Smooth muscle cell (in vitro differentiated cells): Measurements from ENCODE around the gene PROB1. TPM values are rescaled to one million over a fixed set of nuclear protein-coding genes. Genes with fewer than 3 reads are reported as not detected.

Source experiments
- DNase-seq: peaks from one replicate; lab custom pipeline; 2025; ENCODE audit not compliant: unreplicated experiment; lab: John Stamatoyannopoulos, UW
- H2AFZ ChIP-seq: fragments of 200-600 bp; sonication (generic); 2 replicates; pipeline ENCODE4 v1.6.0; 2016; ENCODE audit warnings: antibody characterized with exemption, low read depth, mild to moderate bottlenecking
- H3F3A ChIP-seq: fragments of 200-600 bp; sonication (generic); 2 replicates; pipeline ENCODE4 v1.6.0; 2017; ENCODE audit warnings: antibody characterized with exemption, low read depth
- H3K27ac ChIP-seq: fragments of 200-600 bp; sonication (generic); 2 replicates; pipeline ENCODE4 v1.5.1; 2016; ENCODE audit warnings: low read depth, mild to moderate bottlenecking
- H3K27me3 ChIP-seq: fragments of 200-600 bp; sonication (generic); 2 replicates; pipeline ENCODE4 v1.6.1; 2016; ENCODE audit warnings: low read depth, mild to moderate bottlenecking
- H3K36me3 ChIP-seq: fragments of 200-600 bp; sonication (generic); 2 replicates; pipeline ENCODE4 v1.5.1; 2016; ENCODE audit warnings: low read depth
- H3K4me1 ChIP-seq: fragments of 200-600 bp; sonication (generic); 2 replicates; pipeline ENCODE4 v1.5.1; 2016; ENCODE audit warnings: low read depth
- H3K4me2 ChIP-seq: fragments of 200-600 bp; sonication (generic); 2 replicates; pipeline ENCODE4 v1.6.0; 2016; ENCODE audit warnings: mild to moderate bottlenecking
- H3K4me3 ChIP-seq: fragments of 200-600 bp; sonication (generic); 2 replicates; pipeline ENCODE4 v1.5.1; 2016; ENCODE audit warnings: mild to moderate bottlenecking
- H3K79me2 ChIP-seq: fragments of 200-600 bp; sonication (generic); 2 replicates; pipeline ENCODE4 v1.6.0; 2016; ENCODE audit warnings: low read depth, mild to moderate bottlenecking
- H3K9ac ChIP-seq: fragments of 200-600 bp; sonication (generic); 2 replicates; pipeline ENCODE4 v1.6.0; 2016; ENCODE audit warnings: low read depth
- H3K9me3 ChIP-seq: fragments of 200-600 bp; sonication (generic); replicated peaks from 2 replicates; pipeline ENCODE4 v1.5.1; 2016; ENCODE audit warnings: low read depth
- H4K20me1 ChIP-seq: fragments of 200-600 bp; sonication (generic); 2 replicates; pipeline ENCODE4 v1.6.0; 2016; ENCODE audit warnings: low read depth
- CTCF ChIP-seq: fragments of 200-600 bp; sonication (generic); IDR thresholded peaks from 2 replicates; pipeline ENCODE4 v1.5.1; 2017; ENCODE audit warnings: borderline replicate concordance, mild to moderate bottlenecking, antibody characterized with exemption; ENCODE audit not compliant: insufficient read depth, poor library complexity, severe bottlenecking
- WGBS: methylation state at CpG from one replicate; pipeline ENCODE4 v1.1.7; 2016; ENCODE audit warnings: low lambda C conversion rate; 5-methylcytosine and 5-hydroxymethylcytosine counted together
- polyA plus RNA-seq: library from polyadenylated mRNA; unstranded; fragments of >200 nt; fragmentation: Nextera tagmentation; extraction: Ambion mirVana; gene quantifications from 2 replicates; pipeline ENCODE4 v1.2.1, GENCODE V29; 2016
- total RNA-seq: library from RNA; depleted of rRNA; stranded (reverse); fragments of >200 nt; gene quantifications from 2 replicates; pipeline ENCODE4 v1.2.3, GENCODE V29; 2014

PROB1 gene
- total and polyA plus RNA-seq, 2 experiments from 2014 or later: 0.90 to 3.8 TPM

- no peaks in the 10 kb centered on the region for H3K9me3 ChIP-seq
- WGBS: 90% methylated on average over 8 of the region's 8 CpGs
- no peak overlapping the region for H2AFZ ChIP-seq
- H4K20me1 ChIP-seq: no peaks in the 10 kb centered on the region
- peaks cover 13% of the 10 kb centered on the region for H3K4me1 ChIP-seq
- H3K79me2 ChIP-seq: no peaks in the 10 kb centered on the region
- no peaks in the 10 kb centered on the region for H3F3A ChIP-seq
- H3K4me3 ChIP-seq: no peak overlapping the region
- H3K36me3 ChIP-seq: no peaks in the 10 kb centered on the region
- no peaks in the 10 kb centered on the region for H3K27me3 ChIP-seq
- H3K9ac ChIP-seq: no peak overlapping the region
- no peak for DNase-seq
- no peak overlapping the region for H3K27ac ChIP-seq
- TF ChIP-seq CTCF: no peak
- no peak overlapping the region for H3K4me2 ChIP-seq
These were observed 20.4 kb upstream of the PROB1 start for GRCh38 chr5:139415221-139415861.

DNA sequence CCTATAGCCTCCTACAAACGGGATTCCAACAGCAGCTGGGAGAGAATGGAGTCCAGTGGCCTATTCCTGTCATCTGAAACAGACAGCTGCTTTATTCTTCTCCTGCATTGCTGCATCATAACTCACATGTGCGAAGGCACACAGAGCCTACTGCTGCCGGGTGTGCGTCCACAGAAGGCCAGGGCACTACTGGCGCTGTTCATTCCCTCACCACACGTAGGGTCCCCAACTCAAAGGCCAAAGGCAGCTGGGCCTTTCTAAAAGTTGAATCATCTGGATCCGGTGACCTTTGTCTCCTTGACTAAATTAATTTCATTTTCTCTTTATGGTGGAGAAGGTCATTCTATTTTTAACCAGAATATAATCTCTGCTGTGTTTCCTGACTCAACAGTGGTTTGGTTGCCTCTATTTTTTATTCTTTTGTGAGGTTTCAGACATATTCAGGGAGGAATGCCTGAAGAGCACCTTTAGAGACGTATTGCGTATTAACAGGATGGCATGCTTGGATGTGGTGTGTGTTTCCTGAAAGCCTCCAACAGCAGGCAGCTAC is 19.8 kb upstream of the PROB1 start:
- no peak for TF ChIP-seq CTCF
- no peak overlapping the region for H3K4me3 ChIP-seq
- no peak overlapping the region for H3K4me2 ChIP-seq

GRCh38 chr5:139413963-139414362 is 19.1 kb upstream of the PROB1 start:
- no peak for TF ChIP-seq CTCF
- no peaks in the 10 kb centered on the region for H3F3A ChIP-seq
- H3K79me2 ChIP-seq: no peaks in the 10 kb centered on the region
- 97% methylated on average over 6 of the region's 6 CpGs for WGBS
- no peak overlapping the region for H3K4me3 ChIP-seq
- no peaks in the 10 kb centered on the region for H3K27me3 ChIP-seq
- no peaks in the 10 kb centered on the region for H3K9me3 ChIP-seq
- H3K9ac ChIP-seq: no peak overlapping the region
- H3K36me3 ChIP-seq: no peaks in the 10 kb centered on the region
- H2AFZ ChIP-seq: no peak overlapping the region
- peaks cover 2% of the 10 kb centered on the region for H3K4me1 ChIP-seq
- H3K4me2 ChIP-seq: no peak overlapping the region
- H4K20me1 ChIP-seq: no peaks in the 10 kb centered on the region
- H3K27ac ChIP-seq: no peak overlapping the region
- DNase-seq: no peak

More for the DNA sequence above, 19.8 kb upstream of the PROB1 start:
- H3K27me3 ChIP-seq: no peaks in the 10 kb centered on the region
- no peak overlapping the region for H3K27ac ChIP-seq
- no peak overlapping the region for H2AFZ ChIP-seq
- H3K4me1 ChIP-seq: peaks cover 9% of the 10 kb centered on the region
- no peaks in the 10 kb centered on the region for H3K79me2 ChIP-seq
- no peaks in the 10 kb centered on the region for H3F3A ChIP-seq
- WGBS: 96% methylated on average over 9 of the region's 9 CpGs
- H3K9me3 ChIP-seq: no peaks in the 10 kb centered on the region
- H3K9ac ChIP-seq: no peak overlapping the region
- DNase-seq: no peak
- H3K36me3 ChIP-seq: no peaks in the 10 kb centered on the region
- no peaks in the 10 kb centered on the region for H4K20me1 ChIP-seq

DNA sequence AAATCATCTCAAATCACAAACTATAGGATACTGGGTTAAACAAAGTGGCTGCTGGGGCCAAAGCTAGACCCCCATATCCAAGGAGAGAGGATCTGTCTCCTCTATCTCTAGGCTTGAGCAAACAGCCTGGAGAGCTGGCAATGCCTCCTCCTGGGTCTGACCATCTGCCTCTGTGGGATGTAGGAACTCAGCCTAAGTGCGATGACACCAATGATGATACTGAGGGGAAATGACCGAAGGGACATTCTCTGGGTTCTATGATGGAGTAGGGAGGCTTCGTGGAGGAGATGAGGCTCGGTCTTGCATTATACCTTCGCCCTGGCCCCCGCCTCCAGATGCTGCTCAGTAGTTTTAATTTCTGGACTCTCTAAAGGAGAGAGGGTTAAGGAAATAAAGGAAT is 18.2 kb upstream of the PROB1 start:
- H2AFZ ChIP-seq: no peak overlapping the region
- H3K36me3 ChIP-seq: no peaks in the 10 kb centered on the region
- no peaks in the 10 kb centered on the region for H3F3A ChIP-seq
- no peaks in the 10 kb centered on the region for H4K20me1 ChIP-seq
- H3K9me3 ChIP-seq: no peaks in the 10 kb centered on the region
- H3K27ac ChIP-seq: no peak overlapping the region
- H3K4me3 ChIP-seq: no peak overlapping the region
- 100% methylated on average over 6 of the region's 6 CpGs for WGBS
- TF ChIP-seq CTCF: no peak
- no peaks in the 10 kb centered on the region for H3K4me1 ChIP-seq
- H3K79me2 ChIP-seq: no peaks in the 10 kb centered on the region
- no peaks in the 10 kb centered on the region for H3K27me3 ChIP-seq
- H3K9ac ChIP-seq: no peak overlapping the region
- no peak overlapping the region for H3K4me2 ChIP-seq
- DNase-seq: no peak
